ENCODE data around the gene ABHD10. TPM values are rescaled to one million over a fixed set of nuclear protein-coding genes. Genes with fewer than 3 reads are reported as not detected.

The ABHD10 gene
- total and polyA plus RNA-seq, 10 donors = 24.2 to 34.8 (median 28.3) TPM

DNA sequence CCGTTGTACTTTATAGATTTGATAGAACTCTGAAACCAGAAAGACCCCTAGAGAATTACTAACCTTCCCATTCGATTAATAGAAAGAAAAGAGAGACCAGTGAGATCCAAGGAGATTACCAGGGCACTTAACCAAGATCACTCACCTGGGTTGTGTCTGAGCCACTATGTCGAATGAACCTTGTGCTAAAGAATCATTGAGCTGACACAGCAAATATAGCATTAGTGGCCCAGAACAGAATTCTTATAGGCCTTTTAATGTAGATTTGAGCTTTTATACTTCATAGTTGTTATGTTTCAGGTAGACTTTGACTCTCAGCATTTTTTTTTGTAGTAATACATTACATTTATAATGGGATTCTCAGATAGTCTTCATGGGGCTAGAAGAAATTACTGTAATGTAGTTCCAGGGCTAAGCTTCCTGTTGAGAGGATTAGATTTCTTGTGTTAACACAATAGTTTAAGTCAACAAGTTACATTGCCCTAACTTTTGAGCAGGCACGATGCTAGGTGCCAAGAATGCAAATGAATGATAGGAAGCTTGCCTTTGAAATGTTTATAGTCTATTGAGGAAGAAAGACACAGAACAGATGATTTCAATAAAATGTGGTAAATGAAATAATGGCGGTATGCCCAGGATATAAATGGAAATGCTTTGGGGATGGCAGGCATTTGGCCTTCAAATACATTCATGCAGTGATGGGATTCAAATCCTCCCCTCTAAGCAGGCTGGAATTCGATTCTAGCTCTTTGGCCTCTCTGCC is 24.4 kb upstream of the ABHD10 start:
- H3K4me1 ChIP-seq = peaks cover 0 to 11% (median 0%) of the 10 kb centered on the region in 6 donors
- 68 to 88% (median 81%) methylated on average over 6 of the region's 6 CpGs for WGBS, 5 donors
- H3K27ac ChIP-seq = no peak overlapping the region
- no peak for TF ChIP-seq POLR2A (IDR thresholded peaks at IDR 0.05)
- TF ChIP-seq, protein P1, sequence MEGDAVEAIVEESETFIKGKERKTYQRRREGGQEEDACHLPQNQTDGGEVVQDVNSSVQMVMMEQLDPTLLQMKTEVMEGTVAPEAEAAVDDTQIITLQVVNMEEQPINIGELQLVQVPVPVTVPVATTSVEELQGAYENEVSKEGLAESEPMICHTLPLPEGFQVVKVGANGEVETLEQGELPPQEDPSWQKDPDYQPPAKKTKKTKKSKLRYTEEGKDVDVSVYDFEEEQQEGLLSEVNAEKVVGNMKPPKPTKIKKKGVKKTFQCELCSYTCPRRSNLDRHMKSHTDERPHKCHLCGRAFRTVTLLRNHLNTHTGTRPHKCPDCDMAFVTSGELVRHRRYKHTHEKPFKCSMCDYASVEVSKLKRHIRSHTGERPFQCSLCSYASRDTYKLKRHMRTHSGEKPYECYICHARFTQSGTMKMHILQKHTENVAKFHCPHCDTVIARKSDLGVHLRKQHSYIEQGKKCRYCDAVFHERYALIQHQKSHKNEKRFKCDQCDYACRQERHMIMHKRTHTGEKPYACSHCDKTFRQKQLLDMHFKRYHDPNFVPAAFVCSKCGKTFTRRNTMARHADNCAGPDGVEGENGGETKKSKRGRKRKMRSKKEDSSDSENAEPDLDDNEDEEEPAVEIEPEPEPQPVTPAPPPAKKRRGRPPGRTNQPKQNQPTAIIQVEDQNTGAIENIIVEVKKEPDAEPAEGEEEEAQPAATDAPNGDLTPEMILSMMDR (IDR thresholded peaks at IDR 0.05 in 8 of 11, conservative IDR thresholded peaks at IDR 0.05 in 3 of 11) = no peak
- intact Hi-C loops (cut with DNase I; ENCODE audit: low total_unique reads) = no loop called here
- H3K9me3 ChIP-seq = no peaks in the 10 kb centered on the region
- H3K4me3 ChIP-seq = no peak overlapping the region
- no peak for DNase-seq
- peaks cover 0 to 28% (median 0%) of the 10 kb centered on the region in 6 donors for H3K36me3 ChIP-seq
- no peaks in the 10 kb centered on the region for H3K27me3 ChIP-seq (replicated peaks in 1 of 7)

DNA sequence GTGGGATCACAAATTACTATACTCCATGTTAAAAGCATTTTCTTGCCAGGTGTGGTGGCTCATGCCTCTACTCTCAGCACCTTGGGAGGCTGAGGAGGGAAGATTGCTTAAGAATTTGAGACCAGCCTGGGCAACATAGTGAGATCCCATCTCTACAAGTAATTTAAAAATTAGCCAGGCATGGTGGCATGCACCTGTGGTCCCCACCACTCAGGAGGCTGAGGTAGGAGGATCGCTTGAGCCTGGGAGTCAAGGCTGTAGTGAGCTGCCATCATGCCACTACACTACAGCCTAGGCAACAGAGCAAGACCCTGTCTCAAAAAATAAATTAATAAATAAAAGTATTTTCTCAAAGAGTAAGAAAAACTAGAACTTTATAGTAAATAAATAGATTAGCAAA is 22.9 kb upstream of the ABHD10 start:
- DNase-seq = no peak
- Histone ChIP-seq H3K4me3 (no peak overlapping the region), H3K36me3 (peaks cover 0 to 28% (median 0%) of the 10 kb centered on the region in 6 donors), H3K27ac (peak overlapping the region in 1 of 8 donors; percentile 22), H3K9me3 (no peaks in the 10 kb centered on the region), H3K4me1 (peaks cover 0 to 11% (median 0%) of the 10 kb centered on the region in 6 donors), H3K27me3 (replicated peaks in 1 of 7) (no peaks in the 10 kb centered on the region)
- WGBS, 5 donors = 86 to 98% (median 96%) methylated on average over 1 of the region's 1 CpG
- intact Hi-C loops (cut with DNase I; ENCODE audit: low total_unique reads) = no loop called here
- TF ChIP-seq POLR2AphosphoS5 (IDR thresholded peaks at IDR 0.05) (no peak), POLR2A (IDR thresholded peaks at IDR 0.05) (no peak)
- TF ChIP-seq, protein P1 (IDR thresholded peaks at IDR 0.05 in 8 of 11, conservative IDR thresholded peaks at IDR 0.05 in 3 of 11) = no peak

DNA sequence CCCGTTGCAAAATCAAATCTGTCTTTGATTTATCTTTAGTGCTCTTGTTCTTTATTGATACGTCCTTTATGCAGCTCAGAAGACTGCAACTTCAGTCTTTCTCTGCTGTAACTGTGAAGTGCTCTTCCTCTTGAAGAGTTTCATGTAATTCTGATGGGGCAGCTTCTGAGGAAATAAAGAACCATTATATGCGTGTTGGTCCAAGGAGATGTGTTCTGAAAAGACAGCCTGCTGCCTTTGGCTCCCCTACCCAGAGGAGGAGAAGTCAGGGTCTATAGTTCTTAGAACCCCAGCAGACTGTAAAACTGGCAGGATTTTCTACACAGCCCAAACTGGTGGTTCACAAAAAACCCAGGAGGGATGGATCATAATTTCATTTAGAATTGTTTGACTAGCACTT is 22.4 kb upstream of the ABHD10 start:
- WGBS, 5 donors = 85 to 92% (median 86%) methylated on average over 3 of the region's 3 CpGs
- Histone ChIP-seq H3K27ac (peak overlapping the region in 1 of 8 donors; percentile 22), H3K36me3 (peaks cover 0 to 28% (median 0%) of the 10 kb centered on the region in 6 donors), H3K27me3 (replicated peaks in 1 of 7) (no peaks in the 10 kb centered on the region), H3K4me3 (no peak overlapping the region), H3K9me3 (no peaks in the 10 kb centered on the region), H3K4me1 (peaks cover 0 to 11% (median 0%) of the 10 kb centered on the region in 6 donors)
- no peak for DNase-seq
- TF ChIP-seq, protein P1 (IDR thresholded peaks at IDR 0.05 in 8 of 11, conservative IDR thresholded peaks at IDR 0.05 in 3 of 11) = no peak
- TF ChIP-seq POLR2A (IDR thresholded peaks at IDR 0.05) (no peak), POLR2AphosphoS5 (IDR thresholded peaks at IDR 0.05) (no peak)
- intact Hi-C loops (cut with DNase I; ENCODE audit: low total_unique reads) = no loop called here

DNA sequence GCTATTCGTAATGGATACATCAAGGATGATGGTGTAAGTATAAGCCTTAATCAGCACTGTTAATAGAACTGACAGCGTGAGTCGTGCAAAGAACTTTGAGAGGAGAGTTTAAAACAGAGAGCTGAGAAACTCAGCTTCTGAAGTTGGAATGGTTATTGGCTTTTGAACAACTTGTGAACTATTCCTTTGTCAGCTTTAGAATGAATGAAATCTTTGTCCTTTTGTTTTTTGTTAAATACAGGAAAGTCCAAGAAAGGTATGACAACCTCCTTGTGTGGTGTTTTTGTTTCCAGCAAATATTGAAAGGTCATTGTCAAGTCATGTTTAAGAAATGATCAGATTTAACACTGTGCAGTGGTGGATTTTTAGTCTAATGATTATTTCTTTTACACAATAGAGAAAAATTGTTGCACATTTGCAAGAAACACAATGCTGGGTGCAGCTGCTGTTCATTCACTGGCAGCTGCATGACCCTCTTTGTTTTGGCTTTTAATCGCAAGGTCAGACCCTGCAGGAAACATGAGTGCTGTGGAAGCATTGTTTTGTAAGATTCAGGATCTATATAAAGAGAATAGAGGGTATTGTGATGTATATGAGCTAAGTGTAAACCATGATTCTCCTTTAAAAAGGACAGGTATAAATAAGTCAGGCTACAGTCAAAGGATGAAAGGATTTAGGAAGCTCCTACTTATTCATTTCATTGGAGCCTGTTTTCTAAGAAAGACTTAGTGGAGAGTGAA is 21.7 kb upstream of the ABHD10 start:
- 70 to 85% (median 78%) methylated on average over 4 of the region's 4 CpGs for WGBS, 5 donors
- no peak for DNase-seq
- H3K4me3 ChIP-seq = no peak overlapping the region
- TF ChIP-seq, protein P1 (IDR thresholded peaks at IDR 0.05 in 8 of 11, conservative IDR thresholded peaks at IDR 0.05 in 3 of 11) = no peak
- no peak for TF ChIP-seq POLR2AphosphoS5 (IDR thresholded peaks at IDR 0.05)
- TF ChIP-seq POLR2A (IDR thresholded peaks at IDR 0.05) = no peak
- no peaks in the 10 kb centered on the region for H3K9me3 ChIP-seq
- H3K4me1 ChIP-seq = peaks cover 0 to 11% (median 0%) of the 10 kb centered on the region in 6 donors
- no peaks in the 10 kb centered on the region for H3K27me3 ChIP-seq (replicated peaks in 1 of 7)
- H3K27ac ChIP-seq = no peak overlapping the region
- intact Hi-C loops (cut with DNase I; ENCODE audit: low total_unique reads) = no loop called here
- peaks cover 0 to 28% (median 0%) of the 10 kb centered on the region in 6 donors for H3K36me3 ChIP-seq
